GM21717 (cell line): Measurements from ENCODE around the gene PBX2.
"Not testable (repeated sequence)": the region's sequence is repeated elsewhere in the genome, so short reads cannot be mapped to it uniquely, and the experiment has no call there.

Experiments
- ATAC-seq: cut with Tn5 transposase; IDR thresholded peaks from one replicate; pipeline ENCODE4 v1.9.1; 2021; ENCODE audit warnings: mild to moderate bottlenecking, moderate library complexity; ENCODE audit not compliant: unreplicated experiment

Gene PBX2

DNA sequence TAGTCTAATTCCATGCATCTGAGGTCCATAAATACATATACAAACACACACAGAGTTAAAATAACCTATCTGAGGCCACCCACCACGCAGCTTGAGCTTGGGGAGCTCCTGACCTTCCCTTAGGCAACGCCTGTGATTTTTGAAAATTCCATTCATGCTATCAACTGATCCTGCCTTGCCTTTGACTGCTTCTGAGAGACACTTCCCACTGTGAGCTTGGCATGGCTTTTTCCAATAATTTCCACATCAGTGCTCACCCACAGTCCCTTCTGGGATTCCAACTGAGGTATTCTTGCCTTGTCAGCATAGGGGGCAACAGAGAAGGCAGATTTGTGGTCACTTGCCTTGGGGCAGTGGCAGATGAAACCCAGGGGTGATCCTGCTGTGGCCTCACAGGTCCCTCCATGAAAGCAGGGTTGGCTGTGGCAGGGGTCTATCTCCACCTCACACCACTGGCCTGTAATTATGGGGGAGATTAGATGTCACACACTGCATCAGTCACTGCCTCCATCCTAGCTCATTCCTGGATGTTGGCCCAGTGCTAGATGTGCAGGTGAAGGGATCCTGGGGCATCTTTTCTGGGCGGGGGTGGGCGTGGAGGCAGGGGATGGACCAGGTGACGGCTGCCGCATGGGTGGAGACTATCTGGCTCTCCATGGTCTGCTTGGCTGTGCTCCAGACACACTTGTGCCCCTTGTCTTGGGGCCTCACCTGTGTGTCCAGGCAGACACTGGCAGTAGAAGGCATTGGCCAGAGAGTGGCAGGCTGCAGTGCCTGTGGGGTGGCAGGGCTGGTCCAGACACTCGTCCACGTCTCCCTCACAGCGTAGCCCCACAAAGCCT is 13.6 kb upstream of the PBX2 start:
- ATAC-seq: no peak

DNA sequence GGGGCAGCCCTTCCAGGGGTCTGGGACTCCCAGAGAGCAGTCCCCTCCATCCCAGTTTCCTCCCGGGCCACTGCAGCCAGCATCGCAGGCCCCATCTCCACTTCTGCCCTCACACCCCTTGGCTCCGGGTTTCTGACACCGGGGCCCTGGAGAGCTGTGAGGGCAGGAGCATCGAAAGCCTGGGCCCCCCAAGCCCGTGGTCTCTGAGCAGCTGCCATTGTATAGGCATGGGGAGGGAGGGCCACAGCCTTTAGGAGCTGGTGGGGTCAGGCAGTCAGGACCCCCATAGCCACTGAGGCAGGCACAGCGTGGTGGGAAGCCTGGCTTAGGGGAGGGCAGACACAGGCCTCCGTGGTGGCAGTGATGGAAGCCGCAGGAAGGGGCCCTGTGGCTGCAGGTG is 12.2 kb upstream of the PBX2 start:
- no peak for ATAC-seq

DNA sequence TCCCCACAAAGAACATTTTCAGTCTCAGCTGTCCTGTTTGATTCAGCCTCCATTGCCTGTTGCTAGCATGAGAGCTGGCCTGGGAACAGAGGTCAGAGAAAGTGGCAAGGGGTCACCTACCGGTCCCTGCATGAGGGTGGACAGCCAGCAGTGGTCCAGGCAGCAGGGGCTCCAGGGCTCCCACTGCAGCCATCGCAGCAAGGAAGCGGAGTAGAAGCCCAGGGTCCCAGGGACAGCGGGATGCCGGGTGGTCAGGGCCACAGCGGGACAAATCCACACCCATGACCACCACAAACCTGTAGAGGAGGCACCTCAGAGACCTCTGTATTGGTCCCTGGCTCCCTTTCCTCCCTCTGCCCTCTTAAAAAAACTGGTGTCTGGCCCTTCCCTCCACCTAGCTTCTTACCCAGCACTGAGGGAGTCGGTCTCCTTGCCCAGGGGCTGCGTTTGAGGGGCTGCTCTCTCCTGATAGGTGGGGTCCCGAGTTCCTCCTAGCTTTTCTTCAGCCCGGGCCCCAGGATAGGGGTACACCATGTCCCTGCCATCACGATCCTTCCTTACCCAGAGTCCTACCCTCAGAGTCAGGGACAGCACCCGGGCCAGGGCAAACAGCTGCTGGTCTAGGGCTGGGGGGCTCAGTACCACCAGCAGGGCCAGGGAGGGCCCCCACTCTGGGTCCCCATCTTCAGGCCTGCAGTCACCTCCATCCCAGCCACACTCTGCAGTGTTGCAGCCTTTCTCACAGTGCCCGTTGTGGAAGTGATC is 10.9 kb upstream of the PBX2 start:
- no peak for ATAC-seq

DNA sequence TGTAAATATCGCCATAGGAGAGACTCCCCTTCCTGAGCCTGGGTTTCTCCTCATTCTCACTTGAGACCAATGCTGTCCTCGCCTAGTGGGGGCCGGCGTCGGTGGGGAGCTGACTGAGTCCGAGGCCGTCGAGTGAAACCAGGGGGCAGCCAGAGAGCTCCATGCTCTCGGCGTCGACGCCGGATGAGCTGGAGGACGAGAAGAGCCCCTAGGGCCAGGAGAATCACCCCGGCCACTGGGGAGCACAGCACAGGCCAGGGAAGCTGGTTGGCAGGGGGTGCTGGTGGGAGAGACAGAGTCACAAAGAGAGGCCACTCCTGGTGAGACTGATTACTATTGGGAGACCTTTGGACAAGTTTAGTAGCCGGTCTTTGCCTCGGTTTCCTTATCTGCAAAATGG is 8.9 kb upstream of the PBX2 start:
- ATAC-seq: no peak

DNA sequence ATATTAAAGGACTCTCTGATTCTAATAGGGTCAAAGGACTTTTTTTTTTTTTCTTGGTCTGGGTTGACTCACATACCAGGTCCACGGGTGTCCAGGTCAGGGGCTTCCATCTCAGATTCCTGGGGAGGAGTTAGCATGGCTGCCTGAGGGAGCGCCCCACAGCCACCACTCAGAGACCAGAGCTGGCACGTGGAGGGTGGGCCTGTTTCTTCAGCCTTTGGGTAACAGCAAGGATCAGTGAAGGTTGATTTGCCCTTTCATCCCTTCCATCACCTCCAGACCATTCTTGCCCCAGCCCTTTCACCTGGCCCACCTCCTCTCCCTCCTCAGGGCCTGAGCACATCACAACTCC is 8.3 kb upstream of the PBX2 start:
- no peak for ATAC-seq

DNA sequence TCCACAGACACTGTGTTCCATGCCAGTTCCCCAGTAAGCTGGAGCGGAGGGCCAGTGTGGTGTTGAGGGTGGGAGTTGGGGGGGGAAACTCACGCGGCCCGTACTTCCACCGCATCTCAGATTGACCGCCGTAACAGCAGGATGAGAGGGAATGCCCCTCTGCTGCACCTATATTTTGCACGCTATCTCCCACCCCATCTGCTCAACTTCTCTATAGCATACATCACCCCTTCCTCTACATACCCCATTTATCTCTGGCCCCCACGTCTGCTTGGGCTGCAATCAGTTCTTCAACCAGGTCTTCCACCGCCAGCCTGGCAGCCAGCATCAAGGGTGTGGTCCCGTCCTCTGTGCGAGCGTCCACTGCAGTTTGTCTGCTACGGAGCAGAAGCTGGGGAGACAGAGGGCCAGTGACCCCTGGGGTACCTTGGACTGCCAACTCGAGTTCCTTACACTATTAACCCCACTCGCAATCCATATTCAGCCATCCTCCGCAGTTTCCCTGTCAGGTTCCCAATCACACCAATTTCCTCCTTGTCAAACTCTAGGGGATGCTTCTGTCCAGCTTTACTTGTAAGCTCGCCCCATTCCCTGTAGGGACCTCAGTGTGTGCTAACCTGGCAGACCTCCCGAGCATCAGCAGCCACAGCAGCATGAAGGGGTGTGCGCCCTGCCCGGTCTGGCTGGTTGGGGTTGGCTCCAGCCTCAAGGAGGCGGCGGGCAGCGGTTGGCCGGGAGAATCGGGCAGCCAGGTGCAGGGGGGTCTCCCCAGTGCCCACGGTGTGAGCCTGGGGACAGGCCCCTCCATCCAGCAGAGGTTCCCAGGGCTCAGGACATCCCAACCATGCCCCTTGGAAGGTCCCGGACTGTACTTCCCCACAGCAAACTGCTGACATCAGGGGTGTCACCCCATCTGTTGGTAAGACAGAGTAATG is 6.9 kb upstream of the PBX2 start:
- ATAC-seq: no peak

DNA sequence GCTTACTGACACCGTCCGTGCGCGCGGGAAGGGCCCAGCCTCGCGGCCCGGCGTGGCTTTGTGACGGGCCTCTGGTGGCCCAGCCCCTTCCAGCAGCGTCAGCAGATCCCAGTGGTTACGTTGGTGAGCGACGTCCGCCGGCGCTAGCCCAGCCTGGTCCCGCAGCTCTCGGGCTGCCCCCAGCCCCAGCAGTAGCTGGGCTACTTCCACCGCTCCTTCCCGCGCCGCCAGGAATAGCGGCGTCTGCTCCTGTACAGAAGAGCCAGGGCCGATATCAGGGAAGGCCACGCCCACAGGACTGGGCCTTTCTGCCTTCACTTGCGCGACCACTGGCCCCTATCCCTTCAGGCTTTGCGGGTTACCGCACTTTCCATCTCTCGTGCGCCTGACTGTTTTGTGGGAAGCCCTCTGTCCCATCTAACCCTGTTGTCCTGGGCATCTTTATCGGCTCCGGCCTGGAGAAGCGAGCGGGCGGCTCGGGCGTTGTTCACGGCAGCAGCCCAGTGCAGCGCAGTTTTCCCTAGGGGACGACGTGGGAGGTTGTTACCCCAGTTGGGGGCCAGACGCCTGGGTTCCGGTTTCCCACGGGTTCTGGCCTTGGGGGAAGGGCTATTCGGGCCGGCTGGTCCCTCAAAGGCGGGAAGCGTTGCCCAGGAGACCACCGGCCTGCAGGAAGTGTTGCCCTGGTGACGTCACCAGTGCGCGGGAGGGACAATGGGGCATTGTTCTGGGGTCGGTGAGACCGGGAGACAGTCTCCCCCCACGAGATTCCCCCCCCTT is 6.1 kb upstream of the PBX2 start:
- ATAC-seq: peak; percentile 56

DNA sequence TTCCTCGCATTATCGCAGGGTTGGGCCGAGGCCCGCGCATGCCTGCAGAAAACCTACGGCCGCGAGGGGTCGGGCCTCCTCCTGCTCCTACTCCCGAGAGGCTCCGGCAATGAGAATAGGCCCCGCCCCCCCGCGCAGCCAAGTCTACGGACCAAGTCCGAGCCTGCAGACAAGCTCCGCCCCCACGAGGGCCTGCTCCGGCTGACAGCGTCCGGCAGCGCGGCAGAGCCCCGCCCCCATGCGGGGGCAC is 5.6 kb upstream of the PBX2 start:
- no peak for ATAC-seq

DNA sequence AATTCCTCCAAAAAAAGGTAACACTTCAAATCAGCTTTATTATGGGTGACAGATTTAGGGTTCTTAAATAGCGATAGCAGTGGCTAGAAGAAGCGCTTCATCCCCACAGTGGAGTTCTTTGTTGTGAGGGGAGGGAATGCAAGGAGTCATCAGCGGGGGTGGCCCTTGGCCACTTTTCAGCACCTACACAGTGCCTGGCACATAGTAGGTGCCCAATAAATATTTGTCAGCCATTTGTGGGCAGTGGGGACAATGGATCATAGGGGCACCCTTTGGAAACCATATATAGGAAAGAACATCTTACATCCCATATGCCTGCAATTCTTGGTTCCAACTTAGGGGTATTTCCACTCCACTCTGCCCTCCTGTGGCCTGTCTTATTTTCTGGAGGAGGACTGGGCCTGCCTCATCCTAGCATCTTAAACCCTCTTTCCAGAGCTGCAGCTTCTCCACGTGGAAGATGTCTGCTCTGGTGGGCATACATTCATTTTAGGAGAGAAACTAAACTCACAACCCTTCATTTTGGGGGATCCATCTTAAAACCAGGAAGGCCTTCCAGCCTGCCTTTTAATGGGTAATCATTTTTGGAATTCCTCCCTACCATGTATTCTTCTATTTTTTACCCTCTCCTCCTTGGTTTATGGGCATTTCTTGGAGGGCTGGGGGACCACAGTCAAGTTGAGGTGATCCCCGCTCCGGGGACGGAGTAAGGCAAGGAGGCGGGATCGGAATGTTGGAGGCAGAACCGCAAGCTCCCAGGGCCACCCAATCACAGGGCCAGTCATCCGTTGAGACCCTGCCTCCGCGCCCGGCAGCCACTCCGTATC is 5.0 kb upstream of the PBX2 start:
- ATAC-seq: peak; percentile 71

DNA sequence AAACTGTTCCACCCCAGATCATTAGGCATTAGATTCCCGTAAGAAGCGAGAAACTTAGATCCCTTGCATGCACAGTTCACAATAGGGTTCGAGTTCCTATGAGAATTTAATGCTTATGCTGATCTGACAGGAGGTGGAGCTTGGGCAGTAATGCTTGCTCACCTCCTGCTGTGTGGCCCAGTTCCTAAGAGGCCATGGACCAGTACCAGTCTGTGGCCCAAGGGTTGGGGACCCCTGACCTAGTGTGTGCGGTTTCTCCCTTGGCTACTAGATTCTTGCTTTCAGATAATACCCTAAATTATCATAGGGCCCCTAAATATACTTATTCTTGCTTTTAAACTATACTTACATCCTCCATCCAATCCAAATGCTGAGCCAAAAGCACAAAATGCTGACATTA is 4.4 kb upstream of the PBX2 start:
- ATAC-seq: no peak

DNA sequence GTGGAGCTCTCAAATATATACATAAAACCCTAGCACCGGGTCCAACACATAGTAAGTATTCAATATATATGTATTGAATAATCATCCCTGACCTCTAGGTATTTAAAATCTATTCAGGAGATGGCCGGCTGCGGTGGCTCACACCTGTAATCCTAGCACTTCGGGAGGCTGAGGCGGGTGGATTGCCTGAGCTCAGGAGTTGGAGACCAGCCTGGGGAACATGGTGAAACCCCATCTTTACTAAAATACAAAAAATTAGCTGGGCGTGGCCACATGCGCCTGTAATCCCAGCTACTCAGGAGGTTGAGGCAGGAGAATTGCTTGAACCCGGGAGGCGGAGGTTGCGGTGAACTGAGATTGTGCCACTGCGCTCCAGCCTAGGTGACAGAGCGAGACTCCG is 3.1 kb upstream of the PBX2 start:
- ATAC-seq: not testable (repeated sequence)

DNA sequence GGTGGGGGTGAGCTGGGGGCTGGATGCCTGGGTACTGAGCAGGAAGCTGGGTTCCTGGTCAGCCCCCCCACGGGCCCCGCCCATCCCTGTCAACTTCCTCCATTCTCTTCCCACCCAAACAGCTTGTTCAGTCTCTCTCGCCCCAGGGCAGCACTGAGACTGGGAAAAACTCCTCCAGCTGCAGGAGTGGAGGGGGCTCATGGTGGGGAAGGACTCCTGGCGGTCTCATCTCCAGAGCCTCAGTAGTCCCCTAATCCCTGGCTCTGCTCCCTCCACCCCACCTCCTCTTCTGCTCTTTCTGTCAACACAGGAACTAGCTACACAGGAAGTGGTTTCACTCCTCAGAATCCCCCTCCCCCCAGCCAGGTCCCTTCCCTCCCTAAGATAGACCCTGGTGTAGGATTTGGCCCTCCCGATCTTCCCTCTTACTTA is 2.6 kb upstream of the PBX2 start, which contains the start of gene GPSM3:
TSS of gene GPSM3 (minus strand) at position 36 of the 432 bp plus-strand sequence. CDS start 130 bp downstream, outside the sequence.
- no peak for ATAC-seq

DNA sequence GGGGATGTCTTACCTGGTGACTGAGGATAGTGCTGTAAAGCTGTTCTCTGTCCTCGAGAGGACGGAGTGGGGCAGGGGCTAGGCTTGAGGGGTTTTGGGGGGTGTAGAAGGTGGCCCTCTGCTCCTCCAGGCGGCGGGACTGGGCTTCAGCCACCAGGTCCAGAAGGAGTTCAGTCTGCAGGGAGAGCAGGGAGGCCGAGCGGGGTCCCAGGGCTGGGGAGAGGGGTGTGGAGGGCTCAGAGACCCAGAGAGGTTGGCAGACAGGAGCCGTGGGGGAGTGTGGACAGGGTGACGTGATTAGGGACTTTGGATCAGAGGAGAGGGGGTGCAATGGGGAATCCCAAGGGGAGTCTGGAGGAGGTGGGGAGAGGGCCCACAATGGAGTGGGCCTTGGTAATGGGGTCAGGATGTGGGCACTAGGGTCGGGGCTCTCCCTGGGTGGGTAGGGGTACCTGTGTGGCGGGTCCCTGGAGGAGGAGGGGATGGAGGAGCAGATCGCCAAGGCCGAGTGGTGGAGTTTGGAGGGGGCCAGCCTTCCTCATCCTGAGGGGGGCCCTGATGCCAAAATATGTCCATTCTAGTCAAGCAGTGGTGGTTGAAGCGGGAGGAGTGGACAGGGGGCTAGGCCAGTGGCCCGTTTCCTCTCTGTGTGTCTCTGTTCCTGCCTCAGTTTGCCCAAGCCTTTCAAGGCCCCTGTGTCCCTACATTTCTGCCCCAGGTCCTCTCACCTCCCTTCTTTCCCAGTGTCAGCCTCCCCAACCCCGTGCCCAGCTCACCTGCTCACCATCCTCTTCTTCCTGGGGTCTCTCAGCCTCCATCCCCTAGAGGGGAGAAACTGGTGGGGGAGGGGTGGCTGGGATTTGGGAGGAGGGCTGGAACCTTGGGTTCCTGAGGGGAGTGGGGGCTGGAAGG is 1.9 kb upstream of the PBX2 start:
- ATAC-seq: no peak

DNA sequence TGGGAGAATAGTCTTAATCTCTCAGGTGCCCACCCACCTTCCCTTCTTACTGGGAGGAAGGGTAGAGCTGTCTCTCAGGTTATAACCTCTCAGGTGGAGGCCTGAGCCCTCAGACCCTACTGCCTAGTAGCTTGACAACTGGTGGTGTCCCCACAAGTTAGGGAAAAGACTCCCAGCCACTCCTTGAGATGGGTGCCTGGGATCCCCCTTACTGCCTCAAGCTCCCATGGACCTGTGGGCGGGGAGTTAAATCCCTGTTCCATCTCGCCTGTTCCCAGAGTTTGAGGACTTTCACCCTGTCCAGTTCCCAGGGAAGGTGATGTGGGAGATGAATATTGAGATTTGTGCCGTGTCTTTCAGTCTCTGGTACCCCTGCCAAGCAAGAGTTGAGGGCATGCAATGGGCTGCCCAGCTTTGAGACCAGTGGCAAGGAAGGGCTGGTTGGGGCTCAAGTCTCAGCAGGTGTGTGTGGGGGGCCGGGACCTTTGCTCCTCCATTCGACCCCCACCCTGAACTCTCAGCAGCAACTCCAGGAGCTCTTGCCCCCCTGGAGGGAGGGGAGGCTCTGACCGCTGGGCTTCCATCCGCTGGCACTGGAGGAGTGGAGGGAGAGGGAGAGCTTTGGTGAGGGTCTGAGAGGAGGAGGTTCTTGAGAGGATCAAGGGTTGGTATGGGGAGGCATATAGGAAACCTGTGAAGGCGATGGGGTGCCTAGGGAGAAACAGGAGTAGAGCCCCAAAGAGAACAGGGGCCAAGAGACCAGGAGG is 1.1 kb upstream of the PBX2 start:
- ATAC-seq: no peak

DNA sequence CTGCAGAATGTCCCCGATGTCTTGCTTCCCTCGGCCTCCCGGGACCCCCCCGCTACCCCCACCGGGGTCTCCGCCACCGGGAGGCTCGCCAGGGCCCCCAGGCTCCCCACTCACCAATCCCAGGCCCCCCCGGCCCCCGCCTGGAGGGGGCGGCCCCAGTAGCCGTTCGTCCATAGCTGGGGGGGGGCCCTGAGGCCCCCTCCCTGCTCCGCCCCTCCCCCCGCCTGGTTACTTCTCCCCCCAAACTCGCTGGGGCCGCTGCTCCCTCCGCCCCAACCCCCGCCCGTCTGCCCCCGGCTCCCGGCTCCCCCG is 304 bp downstream of the PBX2 start:
- ATAC-seq: no peak

DNA sequence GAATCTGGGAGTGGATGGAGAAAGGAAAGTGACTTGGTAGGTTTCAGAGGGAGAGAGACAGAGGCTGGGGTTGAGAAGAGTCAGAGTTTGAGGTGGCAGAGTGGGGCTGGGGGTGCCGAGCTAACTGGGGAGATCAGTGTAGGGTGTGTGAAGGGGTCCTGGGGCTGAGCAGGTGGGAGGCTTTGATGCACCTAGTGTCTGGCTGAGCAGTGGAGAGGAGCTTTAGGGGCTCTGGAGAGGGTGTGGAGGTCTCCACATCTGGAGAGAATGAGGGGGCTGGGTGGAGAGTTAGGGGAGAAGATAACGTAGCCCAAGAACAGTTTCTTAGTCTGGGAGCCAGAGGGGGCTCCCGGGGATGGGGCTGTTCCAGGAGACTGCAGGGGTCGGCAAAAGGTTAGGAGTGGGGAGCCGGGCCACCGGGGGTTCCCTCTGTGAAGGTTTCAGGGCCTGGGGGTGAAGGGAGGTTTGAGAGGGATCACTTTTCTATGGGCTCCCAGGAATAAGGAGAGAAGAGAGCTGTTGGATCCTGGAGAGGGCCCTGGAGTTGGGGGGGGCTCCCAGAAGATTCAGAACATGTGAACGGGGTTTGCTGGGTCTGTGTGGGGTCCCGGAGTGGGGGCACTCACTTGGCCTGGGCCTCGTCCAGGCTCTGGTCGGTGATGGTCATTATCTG is 797 bp downstream of the PBX2 start:
- no peak for ATAC-seq

DNA sequence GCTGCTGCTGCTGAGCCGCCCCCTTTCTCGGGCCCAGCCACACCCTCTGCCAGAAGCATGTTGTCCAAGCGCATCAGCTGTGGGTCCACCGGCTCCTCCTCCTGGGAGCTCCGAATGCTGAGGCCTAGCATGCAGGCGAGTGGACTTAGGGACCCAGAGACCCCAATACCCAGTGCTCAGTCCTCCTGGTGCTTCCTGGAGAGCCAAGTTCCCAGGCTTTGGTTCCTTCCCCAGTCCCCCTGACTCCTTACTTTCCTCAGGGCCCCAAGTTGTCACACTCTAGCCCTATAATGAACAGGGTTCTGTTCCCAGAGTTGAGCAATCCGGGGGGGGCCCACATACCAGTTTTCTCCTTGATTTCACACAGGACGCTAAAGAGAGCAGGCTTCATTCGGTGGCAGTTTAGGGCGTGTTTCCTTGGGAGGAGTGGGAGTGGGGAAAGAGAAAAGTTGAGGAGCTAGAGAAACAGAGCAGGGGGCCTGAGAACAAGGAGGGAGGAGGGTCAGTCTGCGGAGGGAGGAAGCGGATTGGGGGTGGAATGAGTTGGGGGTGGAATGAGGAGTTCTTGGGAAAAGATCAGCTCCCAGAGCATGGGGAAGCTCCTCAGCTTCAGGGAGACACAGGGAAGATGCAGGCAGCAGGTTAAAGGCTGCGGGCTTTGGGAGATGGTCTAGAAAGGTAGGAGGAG is 1.5 kb downstream of the PBX2 start:
- ATAC-seq: no peak
